Uterus (tissue), 2 donors: Measurements from ENCODE around the gene PDP2.

Experiments used
- CTCF ChIP-seq, 4 experiments: fragments of 200-600 bp in 2 of 4; fragments of 450-650 bp in 2 of 4; sonication (generic) in 2 of 4; IDR thresholded peaks; one replicate each; pipeline ENCODE4 v1.5.1; 2016 to 2019; ENCODE audit warnings: antibody characterized with exemption in 4 of 4, mild to moderate bottlenecking in 2 of 4, moderate library complexity in 1 of 4
- POLR2A ChIP-seq, 2 donors: fragments of 450-650 bp; IDR thresholded peaks; one replicate each; pipeline ENCODE4 v1.6.1; 2016; ENCODE audit warnings: antibody characterized with exemption in 2 of 2, mild to moderate bottlenecking in 1 of 2, moderate library complexity in 1 of 2

GRCh38 chr16:66843191-66843590 lies 37.1 kb upstream of the PDP2 start:
- TF ChIP-seq POLR2A (IDR thresholded peaks at IDR 0.05) (no peak), CTCF (IDR thresholded peaks at IDR 0.05) (no peak)
